Umbilical cord (tissue), 2 donors: ENCODE results near the gene ADSS2. TPM values are rescaled to one million over a fixed set of nuclear protein-coding genes. Genes with fewer than 3 reads are reported as not detected.
"Not testable (repeated sequence)": the region's sequence is repeated elsewhere in the genome, so short reads cannot be mapped to it uniquely, and the experiment has no call there.

Experiments used
- DNase-seq: peaks from one replicate; pipeline ENCODE4 v3.0.0-alpha.2; 2015; ENCODE audit warnings: low spot score
- total RNA-seq: library from RNA; depleted of rRNA; stranded (reverse); fragments of >200 nt; gene quantifications from one replicate; pipeline ENCODE4 v1.2.3, GENCODE V29; 2014; ENCODE audit warnings: low replicate concordance; ENCODE audit not compliant: insufficient read depth

The ADSS2 gene
- total RNA-seq, 1 donor from 2014 or later: 78.0 TPM

DNA sequence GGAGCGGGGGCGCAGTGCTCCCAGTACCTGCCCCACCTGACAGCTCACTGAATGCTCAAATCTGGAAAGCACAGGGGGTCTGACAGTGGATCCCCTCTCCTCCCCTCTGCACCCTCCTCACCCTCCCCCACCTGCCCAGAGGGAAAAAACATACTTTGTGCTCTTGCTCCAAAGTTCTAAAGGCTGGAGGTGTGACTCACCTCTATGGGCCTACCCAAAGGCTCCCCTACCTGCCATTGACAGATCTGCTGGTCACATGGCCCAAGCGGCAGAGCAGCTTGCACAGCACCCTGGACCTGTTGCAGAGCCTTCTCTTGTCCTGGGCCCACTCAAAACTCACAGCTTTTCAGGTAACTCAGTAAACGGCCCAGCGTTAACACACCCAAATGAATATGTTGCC, 55.7 kb downstream of the ADSS2 start:
- no peak for DNase-seq

GRCh38 chr1:244394826-244395765, 56.6 kb downstream of the ADSS2 start:
- DNase-seq: no peak

GRCh38 chr1:244394346-244394745, 57.4 kb downstream of the ADSS2 start:
- no peak for DNase-seq

DNA sequence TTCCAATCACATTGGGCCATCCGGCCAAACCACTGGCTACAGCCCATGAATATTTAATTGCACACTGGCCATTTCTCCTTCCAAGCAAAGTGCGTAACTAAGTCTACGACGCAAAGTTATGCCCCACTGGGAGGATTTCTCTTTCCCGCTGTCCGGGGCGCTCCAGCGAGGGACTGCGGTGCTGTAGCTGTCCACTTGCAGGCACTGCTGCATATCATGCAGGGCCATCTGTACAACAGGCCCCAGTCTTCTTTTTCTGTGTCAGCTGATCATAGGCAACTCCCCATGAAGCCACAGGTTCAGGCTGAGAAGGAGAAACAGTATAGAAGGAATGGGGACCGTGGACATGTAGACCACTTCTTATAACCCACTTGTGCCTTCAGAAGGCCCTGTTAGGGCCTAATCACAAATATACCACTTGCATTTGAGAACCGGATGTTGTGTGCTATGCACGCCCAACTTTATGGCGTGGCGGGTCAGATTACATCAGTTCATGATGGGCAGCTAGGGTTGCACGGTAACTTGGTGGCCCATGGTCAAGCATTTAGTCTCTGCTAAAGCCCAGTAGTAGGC, 58.0 kb downstream of the ADSS2 start:
- no peak for DNase-seq

GRCh38 chr1:244391761-244392160, 59.9 kb downstream of the ADSS2 start:
- no peak for DNase-seq

DNA sequence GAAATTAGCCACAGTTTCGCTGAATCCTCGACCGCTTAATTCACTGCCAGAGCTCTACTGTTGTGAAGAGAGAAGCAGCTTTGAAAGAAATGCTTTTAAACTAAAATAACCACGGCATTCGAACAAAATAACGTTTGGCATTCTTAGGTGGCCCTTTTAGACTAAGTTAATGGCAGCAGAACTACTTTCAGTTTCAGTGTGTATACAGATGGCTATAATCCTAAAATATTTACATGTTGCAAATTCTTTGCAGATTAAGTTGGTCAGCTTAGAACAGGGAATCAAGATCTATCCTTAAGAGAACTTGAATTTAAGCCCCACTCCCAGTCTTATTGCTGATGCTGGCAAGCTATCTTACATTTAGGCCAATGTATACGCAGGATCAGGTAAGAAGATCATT, 62.7 kb downstream of the ADSS2 start:
- DNase-seq: peak; percentile 16

DNA sequence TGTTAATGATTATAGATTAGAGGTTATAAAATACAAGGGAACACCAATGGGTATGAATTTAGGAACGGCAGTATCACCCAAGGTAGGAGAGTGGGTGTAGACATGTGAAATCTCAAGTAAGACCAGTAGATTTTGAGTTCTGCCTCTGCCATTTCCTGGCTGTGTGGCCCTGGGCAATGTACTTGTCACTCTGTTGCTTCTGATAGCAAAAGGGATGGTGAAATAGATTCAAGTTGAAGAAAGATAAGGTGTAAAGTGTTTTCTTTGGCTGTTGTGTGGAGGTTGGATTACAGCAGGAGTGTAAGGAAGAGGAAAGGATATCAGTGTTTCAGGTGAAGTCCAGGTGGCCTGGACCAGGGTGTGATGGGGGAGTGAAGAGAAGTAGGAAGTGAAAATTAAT, 64.3 kb downstream of the ADSS2 start:
- DNase-seq: no peak

DNA sequence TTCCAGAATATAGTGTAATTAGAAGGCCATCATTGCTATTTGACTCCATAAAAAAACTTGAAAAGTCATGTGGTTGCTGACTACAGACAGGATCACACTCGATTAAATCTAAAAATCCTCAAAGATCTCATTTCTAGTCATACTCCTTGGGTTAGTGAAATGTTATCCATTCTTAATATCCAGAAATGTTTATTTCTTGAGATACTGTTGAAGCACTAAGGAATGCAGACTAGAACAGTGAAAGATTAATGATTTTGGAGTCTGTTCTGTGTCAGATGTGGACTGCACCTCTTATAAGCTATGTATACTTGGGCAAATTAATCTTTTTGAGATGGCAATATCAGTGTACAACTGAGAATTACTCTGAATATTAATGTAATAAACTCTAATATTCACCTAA, 65.1 kb downstream of the ADSS2 start:
- peak; percentile 42 for DNase-seq

DNA sequence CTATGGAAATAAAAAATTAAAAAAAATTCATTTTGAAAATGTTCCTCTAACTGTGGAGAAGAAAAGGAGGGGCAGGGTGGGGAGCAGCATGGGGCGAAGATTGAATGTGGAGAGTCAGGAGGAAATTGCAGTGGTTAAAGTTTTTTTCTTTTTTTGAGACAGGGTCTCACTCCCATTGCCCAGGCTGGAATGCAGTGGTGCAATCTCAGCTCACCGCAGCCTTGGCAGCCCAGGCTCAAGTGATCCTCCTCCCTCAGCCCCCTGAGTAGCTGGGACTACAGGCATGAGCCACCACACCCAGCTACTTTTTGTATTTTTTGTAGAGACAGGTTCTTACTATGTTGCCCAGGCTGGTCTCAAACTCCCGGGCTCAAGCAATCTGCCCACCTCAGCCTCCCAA, 67.6 kb downstream of the ADSS2 start:
- no peak for DNase-seq

DNA sequence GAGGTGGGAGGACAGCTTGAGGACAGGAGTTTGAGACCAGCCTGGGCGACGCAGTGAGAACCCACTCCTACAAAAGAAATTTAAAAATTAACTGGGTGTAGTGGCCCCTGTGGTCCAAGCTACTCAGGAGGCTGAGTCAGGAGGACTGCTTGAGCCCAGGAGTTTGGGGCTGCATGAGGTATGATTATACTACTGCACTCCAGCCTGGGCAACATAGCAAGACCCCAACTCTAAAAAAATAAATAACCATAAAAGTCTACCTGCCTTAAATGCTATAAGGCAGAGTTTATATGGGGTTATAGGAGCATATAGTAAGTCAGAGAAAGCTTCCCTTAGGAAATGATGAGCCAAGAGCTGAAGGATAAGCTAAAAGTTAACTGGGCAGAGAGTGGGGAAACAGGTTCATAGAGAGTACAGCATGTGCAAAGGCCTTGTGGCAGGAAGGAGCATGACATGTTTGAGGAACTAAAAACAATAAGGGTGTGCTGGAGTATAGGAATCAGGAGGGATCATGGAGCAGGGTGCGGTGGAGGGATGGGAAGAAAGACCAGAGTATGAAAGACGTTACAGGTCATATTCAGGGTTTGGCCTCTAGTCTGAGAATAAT, 68.3 kb downstream of the ADSS2 start:
- no peak for DNase-seq

GRCh38 chr1:244381878-244382565, 69.7 kb downstream of the ADSS2 start:
- peak; percentile 75 for DNase-seq

- DNase-seq: no peak
Observed at GRCh38 chr1:244376126-244376525, 75.6 kb downstream of the ADSS2 start.

- no peak for DNase-seq
Observed at GRCh38 chr1:244375051-244375450, 76.7 kb downstream of the ADSS2 start.

GRCh38 chr1:244374484-244374883, 77.2 kb downstream of the ADSS2 start:
- not testable (repeated sequence) for DNase-seq

DNA sequence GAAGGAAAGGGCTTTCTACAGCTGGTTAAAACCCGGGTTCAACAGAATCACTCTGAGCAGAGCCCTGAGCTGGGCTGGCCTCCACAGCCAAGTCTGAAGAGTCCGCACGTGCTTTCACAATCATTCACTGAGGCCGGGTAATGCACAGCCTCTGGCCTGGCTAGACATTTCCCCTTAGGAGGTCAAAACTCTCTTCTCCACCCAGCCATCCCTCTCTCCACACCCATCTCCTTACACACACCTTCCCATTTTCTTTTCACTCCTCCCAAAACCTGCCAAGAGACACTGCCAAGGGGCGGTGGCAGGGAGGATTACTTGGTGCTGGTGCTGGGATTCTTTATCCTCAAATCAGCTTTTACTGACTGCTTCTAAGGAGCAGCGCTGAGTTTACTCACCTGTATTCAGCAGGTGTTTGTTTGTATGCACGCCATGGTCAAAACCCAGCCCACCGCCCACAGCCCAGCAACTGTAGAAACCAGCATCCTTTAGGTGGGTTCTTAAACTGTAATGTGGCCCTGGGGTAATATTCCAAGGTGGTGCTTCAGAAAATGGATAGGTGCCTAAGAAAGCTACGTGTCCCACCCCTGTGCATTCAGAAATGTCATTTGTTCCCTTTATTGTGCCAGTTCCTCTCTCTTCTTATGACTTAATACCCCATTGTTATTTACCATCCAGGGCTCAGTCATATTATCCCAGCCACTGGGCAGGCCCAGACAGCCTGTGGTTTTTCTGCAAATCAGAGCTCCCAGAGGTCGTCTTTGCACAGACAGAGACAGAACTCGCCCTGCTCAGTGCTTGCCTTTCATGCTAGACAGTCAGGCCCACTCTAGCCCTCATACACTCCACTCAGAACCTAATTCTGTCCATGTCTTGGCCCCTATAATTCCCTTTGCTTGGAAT, 80.2 kb downstream of the ADSS2 start:
- no peak for DNase-seq

DNA sequence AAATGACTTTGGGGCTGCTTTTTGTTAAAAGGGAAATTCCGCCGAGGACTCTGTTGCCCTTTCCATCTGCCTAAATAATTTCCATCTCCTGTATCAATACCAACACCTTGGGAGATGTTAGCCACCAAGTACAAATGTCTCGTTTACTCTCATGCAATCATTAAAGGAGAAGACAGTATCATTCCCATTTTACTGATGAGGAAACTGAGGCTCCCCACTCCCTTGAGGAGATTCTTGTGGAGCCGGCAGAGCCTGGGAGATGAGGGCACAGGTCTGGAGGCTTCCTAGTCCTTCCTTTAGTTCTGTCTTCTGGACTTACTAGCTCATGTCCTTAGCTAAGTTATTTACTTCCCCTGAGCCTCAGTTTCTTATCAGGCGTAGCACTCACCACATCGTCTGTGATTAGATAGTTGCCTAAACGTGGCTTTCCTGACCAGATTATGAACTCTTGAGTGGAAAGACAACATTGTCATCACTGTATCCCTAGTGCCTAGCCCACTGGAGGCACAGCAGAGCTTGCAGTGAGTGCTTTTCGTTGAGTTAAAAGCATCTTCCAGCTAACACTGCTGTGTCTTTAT, 81.6 kb downstream of the ADSS2 start:
- DNase-seq: peak; percentile 12

GRCh38 chr1:244369256-244370057, 82.3 kb downstream of the ADSS2 start:
- no peak for DNase-seq

DNA sequence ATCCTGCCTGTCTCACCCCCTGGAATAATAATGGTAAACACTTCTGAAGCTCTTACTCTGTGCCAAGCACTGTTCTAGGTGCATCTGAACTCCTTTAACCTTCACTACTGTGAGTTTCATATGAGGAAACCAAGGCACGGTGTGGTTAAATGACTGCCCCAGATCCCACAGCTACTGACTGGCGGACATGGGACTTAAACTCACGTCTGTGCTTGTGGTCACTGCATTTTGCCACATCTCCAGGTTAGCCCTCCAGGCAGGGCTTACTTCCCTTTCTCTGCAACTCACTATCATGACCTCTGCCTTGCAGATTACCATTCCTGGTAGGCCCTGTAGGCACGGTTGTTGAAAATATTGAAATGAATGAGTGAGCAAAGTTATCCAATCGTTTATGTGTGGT, 83.4 kb downstream of the ADSS2 start:
- DNase-seq: no peak

DNA sequence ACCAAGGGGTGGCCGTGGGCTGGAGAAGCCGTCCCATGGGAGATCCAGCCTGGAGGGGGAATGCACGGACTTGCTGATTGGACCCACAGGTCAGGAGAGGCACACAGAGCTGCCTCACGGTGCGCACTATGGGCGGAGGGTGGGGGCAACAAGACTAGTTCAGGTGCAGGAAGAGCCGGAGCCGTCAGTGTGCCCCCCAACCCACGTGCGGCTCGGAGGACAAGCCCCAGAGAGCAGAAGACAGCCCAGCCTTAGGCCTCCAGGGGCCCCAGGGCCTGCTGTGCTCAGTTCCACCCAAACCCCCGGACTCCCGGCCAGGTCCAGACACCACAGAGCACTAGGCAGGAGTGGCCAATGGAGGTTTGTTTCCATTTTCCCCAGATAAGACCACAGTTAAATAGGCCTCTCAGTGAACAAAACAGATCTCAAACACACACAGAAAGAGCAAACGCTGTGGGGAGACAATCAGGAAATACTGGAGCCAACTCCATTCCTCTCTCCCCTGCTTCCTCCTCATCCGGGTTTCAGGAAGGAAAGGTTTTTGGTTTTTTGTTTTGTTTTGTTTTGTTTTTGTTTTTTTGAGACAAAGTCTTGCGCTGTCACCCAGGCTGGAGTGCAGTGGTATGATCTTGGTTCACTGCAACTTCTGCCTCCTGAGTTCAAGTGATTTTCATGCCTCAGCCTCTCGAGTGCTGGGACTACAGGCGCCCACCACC, 84.2 kb downstream of the ADSS2 start:
- DNase-seq: no peak
